Peyer's patch (tissue), 4 donors: Measurements from ENCODE around the gene KLHDC8B. TPM values are rescaled to one million over a fixed set of nuclear protein-coding genes. Genes with fewer than 3 reads are reported as not detected.

Experiments used
- DNase-seq, 3 donors: peaks; one replicate each; pipeline ENCODE4 v3.0.0-alpha.2; 2017 to 2019
- H3K27ac ChIP-seq, 4 donors: fragments of 200-600 bp; sonication (generic); one replicate each; pipeline ENCODE4 v1.5.1; 2016 to 2019
- H3K27me3 ChIP-seq, 2 donors: fragments of 200-600 bp; sonication (generic); one replicate each; pipeline ENCODE4 v1.5.1; 2019
- H3K36me3 ChIP-seq, 3 donors: fragments of 200-600 bp; sonication (generic); one replicate each; pipeline ENCODE4 v1.5.1; 2016 to 2019
- H3K4me1 ChIP-seq, 4 donors: fragments of 200-600 bp; sonication (generic); one replicate each; pipeline ENCODE4 v1.5.1; 2016 to 2019
- H3K4me3 ChIP-seq, 4 donors: fragments of 200-600 bp; sonication (generic); 1 replicate in 3 of 4; 2 replicates in 1 of 4; pipeline ENCODE4 v1.5.1; 2016 to 2019; ENCODE audit warnings: mild to moderate bottlenecking in 1 of 4
- H3K9me3 ChIP-seq, 4 donors: fragments of 200-600 bp; sonication (generic); one replicate each; pipeline ENCODE4 v1.5.1; 2016 to 2019; ENCODE audit warnings: mild to moderate bottlenecking in 1 of 4
- POLR2A ChIP-seq, 2 donors: fragments of 450-650 bp; IDR thresholded peaks; one replicate each; pipeline ENCODE4 v1.5.1; 2017; ENCODE audit warnings: antibody characterized with exemption in 2 of 2, mild to moderate bottlenecking in 2 of 2, moderate library complexity in 2 of 2
- total RNA-seq, 4 donors: library from RNA; depleted of rRNA; stranded (reverse); fragments of >200 nt; gene quantifications; one replicate each; pipeline ENCODE4 v1.1.0, GENCODE V29; 2016
- TF ChIP-seq, protein P1 (sequence below), 6 experiments: fragments of 450-650 bp in 4 of 6; fragments of 200-600 bp in 2 of 6; sonication (generic) in 1 of 6; IDR thresholded peaks; one replicate each; pipeline ENCODE4 v1.5.1; 2017 to 2019; ENCODE audit warnings: antibody characterized with exemption in 6 of 6, mild to moderate bottlenecking in 3 of 6, moderate library complexity in 1 of 6

The KLHDC8B gene
- total RNA-seq, 4 donors from 2014 or later = 3.9 to 13.7 (median 9.5) TPM

GRCh38 chr3:49175530-49175929, 4.1 kb downstream of the KLHDC8B start:
- Histone ChIP-seq H3K36me3 (no peaks in the 10 kb centered on the region), H3K27ac (no peak overlapping the region), H3K9me3 (no peaks in the 10 kb centered on the region), H3K27me3 (no peaks in the 10 kb centered on the region), H3K4me1 (peaks cover 0 to 29% (median 4%) of the 10 kb centered on the region in 4 donors), H3K4me3 (no peak overlapping the region)
- DNase-seq = no peak
- TF ChIP-seq, protein P1, sequence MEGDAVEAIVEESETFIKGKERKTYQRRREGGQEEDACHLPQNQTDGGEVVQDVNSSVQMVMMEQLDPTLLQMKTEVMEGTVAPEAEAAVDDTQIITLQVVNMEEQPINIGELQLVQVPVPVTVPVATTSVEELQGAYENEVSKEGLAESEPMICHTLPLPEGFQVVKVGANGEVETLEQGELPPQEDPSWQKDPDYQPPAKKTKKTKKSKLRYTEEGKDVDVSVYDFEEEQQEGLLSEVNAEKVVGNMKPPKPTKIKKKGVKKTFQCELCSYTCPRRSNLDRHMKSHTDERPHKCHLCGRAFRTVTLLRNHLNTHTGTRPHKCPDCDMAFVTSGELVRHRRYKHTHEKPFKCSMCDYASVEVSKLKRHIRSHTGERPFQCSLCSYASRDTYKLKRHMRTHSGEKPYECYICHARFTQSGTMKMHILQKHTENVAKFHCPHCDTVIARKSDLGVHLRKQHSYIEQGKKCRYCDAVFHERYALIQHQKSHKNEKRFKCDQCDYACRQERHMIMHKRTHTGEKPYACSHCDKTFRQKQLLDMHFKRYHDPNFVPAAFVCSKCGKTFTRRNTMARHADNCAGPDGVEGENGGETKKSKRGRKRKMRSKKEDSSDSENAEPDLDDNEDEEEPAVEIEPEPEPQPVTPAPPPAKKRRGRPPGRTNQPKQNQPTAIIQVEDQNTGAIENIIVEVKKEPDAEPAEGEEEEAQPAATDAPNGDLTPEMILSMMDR (IDR thresholded peaks at IDR 0.05) = no peak
- TF ChIP-seq POLR2A (IDR thresholded peaks at IDR 0.05) = no peak

DNA sequence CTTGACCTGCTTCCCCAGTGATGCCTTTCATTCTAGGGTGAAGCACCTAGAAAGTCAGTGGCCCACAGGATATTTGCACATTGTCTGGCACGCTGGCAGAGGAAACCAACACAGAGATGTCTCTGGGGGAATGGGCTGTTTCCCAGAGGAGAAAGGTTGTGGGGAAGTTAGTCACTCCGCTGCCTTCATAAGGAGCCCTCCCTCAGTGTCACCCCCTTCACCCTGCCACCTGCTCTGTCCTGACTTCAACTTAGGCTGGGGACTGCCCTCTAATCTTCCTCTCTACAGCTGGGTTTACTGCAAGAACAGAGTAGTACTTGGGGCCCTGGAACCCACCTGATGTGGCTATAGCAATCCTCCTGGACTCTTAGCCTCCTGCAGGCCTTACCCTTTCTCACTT, 5.7 kb downstream of the KLHDC8B start:
- Histone ChIP-seq H3K36me3 (no peaks in the 10 kb centered on the region), H3K27ac (no peak overlapping the region), H3K27me3 (no peaks in the 10 kb centered on the region), H3K9me3 (no peaks in the 10 kb centered on the region), H3K4me3 (no peak overlapping the region), H3K4me1 (peaks cover 0 to 24% (median 0%) of the 10 kb centered on the region in 4 donors)
- TF ChIP-seq, protein P1 (IDR thresholded peaks at IDR 0.05) = no peak
- TF ChIP-seq POLR2A (IDR thresholded peaks at IDR 0.05) = no peak
- no peak for DNase-seq

DNA sequence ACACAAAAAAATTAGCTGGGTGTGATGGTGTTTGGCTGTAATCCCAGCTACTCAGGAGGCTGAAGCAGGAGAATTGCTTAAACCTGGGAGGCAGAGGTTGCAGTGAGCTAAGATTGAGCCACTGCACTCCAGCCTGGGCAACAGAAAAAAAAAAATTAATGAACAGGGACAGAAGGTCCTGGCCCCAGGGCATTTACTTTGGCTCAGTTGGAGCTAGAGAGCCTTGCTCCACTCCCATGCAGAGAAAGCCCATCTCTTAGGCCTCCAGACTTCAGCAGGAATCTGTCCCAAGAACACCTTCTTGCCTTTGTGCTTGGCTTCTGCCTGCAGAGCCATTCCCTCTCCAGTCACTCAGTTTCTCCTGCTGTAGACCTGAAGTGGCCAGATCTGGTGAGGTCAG, 8.7 kb downstream of the KLHDC8B start:
- no peak overlapping the region for H3K4me3 ChIP-seq
- no peak overlapping the region for H3K27ac ChIP-seq
- H3K27me3 ChIP-seq = no peaks in the 10 kb centered on the region
- no peak for TF ChIP-seq POLR2A (IDR thresholded peaks at IDR 0.05)
- TF ChIP-seq, protein P1 (IDR thresholded peaks at IDR 0.05) = no peak
- no peaks in the 10 kb centered on the region for H3K36me3 ChIP-seq
- DNase-seq = no peak
- no peaks in the 10 kb centered on the region for H3K4me1 ChIP-seq
- no peaks in the 10 kb centered on the region for H3K9me3 ChIP-seq

GRCh38 chr3:49181351-49181750, 10.0 kb downstream of the KLHDC8B start:
- DNase-seq = no peak
- Histone ChIP-seq H3K4me3 (no peak overlapping the region), H3K36me3 (no peaks in the 10 kb centered on the region), H3K4me1 (no peaks in the 10 kb centered on the region), H3K9me3 (no peaks in the 10 kb centered on the region), H3K27ac (no peak overlapping the region), H3K27me3 (no peaks in the 10 kb centered on the region)
- no peak for TF ChIP-seq POLR2A (IDR thresholded peaks at IDR 0.05)
- TF ChIP-seq, protein P1 (IDR thresholded peaks at IDR 0.05) = no peak

GRCh38 chr3:49182682-49183081, 11.3 kb downstream of the KLHDC8B start:
- H3K27ac ChIP-seq = no peak overlapping the region
- no peaks in the 10 kb centered on the region for H3K9me3 ChIP-seq
- no peak for TF ChIP-seq POLR2A (IDR thresholded peaks at IDR 0.05)
- TF ChIP-seq, protein P1 (IDR thresholded peaks at IDR 0.05) = no peak

GRCh38 chr3:49183873-49184272, 12.5 kb downstream of the KLHDC8B start:
- no peaks in the 10 kb centered on the region for H3K27me3 ChIP-seq
- no peaks in the 10 kb centered on the region for H3K36me3 ChIP-seq
- no peak overlapping the region for H3K27ac ChIP-seq
- no peaks in the 10 kb centered on the region for H3K9me3 ChIP-seq
- TF ChIP-seq, protein P1 (IDR thresholded peaks at IDR 0.05) = no peak
- no peak for TF ChIP-seq POLR2A (IDR thresholded peaks at IDR 0.05)
- H3K4me1 ChIP-seq = no peaks in the 10 kb centered on the region
- DNase-seq = no peak
- no peak overlapping the region for H3K4me3 ChIP-seq

More at GRCh38 chr3:49182682-49183081, 11.3 kb downstream of the KLHDC8B start:
- no peak overlapping the region for H3K4me3 ChIP-seq
- no peaks in the 10 kb centered on the region for H3K36me3 ChIP-seq
- DNase-seq = no peak
- no peaks in the 10 kb centered on the region for H3K4me1 ChIP-seq
- H3K27me3 ChIP-seq = no peaks in the 10 kb centered on the region
